ENCODE data around the gene CP. TPM values are rescaled to one million over a fixed set of nuclear protein-coding genes. Genes with fewer than 3 reads are reported as not detected.
"Not testable (repeated sequence)": the region's sequence is repeated elsewhere in the genome, so short reads cannot be mapped to it uniquely, and the experiment has no call there.

Gene CP
- not detected for total RNA-seq

GRCh38 chr3:149221783-149222517 lies at the start of gene CP:
CP (minus strand) TSS chr3:149221829; CDS start chr3:149221792, 37 bp downstream.
- no peak for FAIRE-seq

GRCh38 chr3:149270180-149270579 lies 48.6 kb upstream of the CP start:
- FAIRE-seq (no peak), DNase-seq (ENCODE audit: low spot score in 2 of 2) (no peak)

More at GRCh38 chr3:149221783-149222517, at the start of gene CP:
- DNase-seq (ENCODE audit: low spot score in 2 of 2), result no peak

GRCh38 chr3:149269687-149270086 lies 48.1 kb upstream of the CP start:
- no peak for FAIRE-seq
- no peak for DNase-seq (ENCODE audit: low spot score in 2 of 2)

GRCh38 chr3:149267565-149267964 lies 45.9 kb upstream of the CP start:
- DNase-seq (ENCODE audit: low spot score in 2 of 2) (no peak), FAIRE-seq (no peak)

GRCh38 chr3:149266736-149267135 lies 45.1 kb upstream of the CP start:
- DNase-seq (ENCODE audit: low spot score in 2 of 2), result no peak
- FAIRE-seq, result no peak

GRCh38 chr3:149263856-149264255 lies 42.2 kb upstream of the CP start:
- FAIRE-seq (no peak), DNase-seq (ENCODE audit: low spot score in 2 of 2) (no peak)

GRCh38 chr3:149258714-149259113 lies 37.1 kb upstream of the CP start:
- DNase-seq (ENCODE audit: low spot score in 2 of 2), result no peak
- FAIRE-seq, result no peak

- DNase-seq (ENCODE audit: low spot score in 2 of 2) (no peak), FAIRE-seq (no peak)
These were observed 36.7 kb upstream of the CP start for GRCh38 chr3:149258298-149258697.

- DNase-seq (ENCODE audit: low spot score in 2 of 2) (no peak), FAIRE-seq (no peak)
These were observed 30.6 kb upstream of the CP start for GRCh38 chr3:149252272-149252671.

GRCh38 chr3:149251186-149251585 lies 29.6 kb upstream of the CP start:
- FAIRE-seq (no peak), DNase-seq (ENCODE audit: low spot score in 2 of 2) (no peak)

GRCh38 chr3:149247929-149248691 lies 26.5 kb upstream of the CP start:
- FAIRE-seq (no peak), DNase-seq (ENCODE audit: low spot score in 2 of 2) (no peak)

GRCh38 chr3:149247008-149247710 lies 25.5 kb upstream of the CP start:
- FAIRE-seq, result peak; percentile 66
- no peak for DNase-seq (ENCODE audit: low spot score in 2 of 2)

- FAIRE-seq (no peak), DNase-seq (ENCODE audit: low spot score in 2 of 2) (no peak)
These were observed 24.3 kb upstream of the CP start for GRCh38 chr3:149245738-149246451.

GRCh38 chr3:149243540-149243939 lies 21.9 kb upstream of the CP start:
- DNase-seq (ENCODE audit: low spot score in 2 of 2) (no peak), FAIRE-seq (no peak)

- FAIRE-seq (no peak), DNase-seq (ENCODE audit: low spot score in 2 of 2) (no peak)
These were observed 17.8 kb upstream of the CP start for GRCh38 chr3:149239357-149239936.

GRCh38 chr3:149238268-149238667 lies 16.6 kb upstream of the CP start:
- FAIRE-seq; DNase-seq (ENCODE audit: low spot score in 2 of 2): not testable (repeated sequence)

- no peak for FAIRE-seq
- DNase-seq (ENCODE audit: low spot score in 2 of 2), result no peak
These were observed 14.2 kb upstream of the CP start for GRCh38 chr3:149235599-149236424.

GRCh38 chr3:149234671-149235245 lies 13.1 kb upstream of the CP start:
- DNase-seq (ENCODE audit: low spot score in 2 of 2), result no peak
- no peak for FAIRE-seq

- DNase-seq (ENCODE audit: low spot score in 2 of 2) (no peak), FAIRE-seq (no peak)
These were observed 11.7 kb upstream of the CP start for GRCh38 chr3:149233323-149233722.
